Heart left ventricle (tissue), 13 donors: ENCODE results near the gene GSG1L.

Experiments used
- CTCF ChIP-seq, 12 donors: fragments of 200-600 bp; sonication (generic) in 4 of 12; IDR thresholded peaks; one replicate each; pipeline versions ENCODE4 v1.5.0 to v1.8.0; 2018 to 2022; ENCODE audit warnings: antibody characterized with exemption in 12 of 12, mild to moderate bottlenecking in 5 of 12
- POLR2A ChIP-seq, 2 donors: fragments of 450-650 bp; IDR thresholded peaks; one replicate each; pipeline ENCODE4 v1.6.1; 2017; ENCODE audit warnings: antibody characterized with exemption in 2 of 2, mild to moderate bottlenecking in 2 of 2, moderate library complexity in 2 of 2
- donor health status: ischemic (EF 13 %, LVEDD 7.1; RV severe dilation, severe dysfunction).
- donor health status: DM: no; HTN: yes; CAD: no.
- donor health status: DM: no; HTN: no; CAD: no.
- donor health status: ischemic (EF 25% LVEDD 6.9; RV normal size, moderate dysfunction).
- donor health status: ischemic (EF 25% LVEDD 5.7; RV mildly dilated, moderate dysfunction).
- donor health status: ischemic (EF 35%, LVEDD 5.7; RV mildly dilated, moderate dysfunction).
- donor health status: nonischemic (EF 11% LVEDD 7.7; RV severe dilation, severe dysfunction).
- donor health status: DM: yes; HTN: yes; CAD: no.
- donor health status: PGD.
- donor health status: ischemic (EF 29% LVEDD 5.4; RV normal size, mild dysfunction).
- donor health status: nonischemic (EF 23%, LVEDD 6.1; RV moderate dilation, normal function).

- TF ChIP-seq CTCF (IDR thresholded peaks at IDR 0.05) (no peak), POLR2A (IDR thresholded peaks at IDR 0.05) (no peak)
These were observed 234.8 kb downstream of the GSG1L start for GRCh38 chr16:27828671-27829070.
